OCI-LY1 (cell line): ENCODE data around the gene PPEF1.

Source experiments
- H2AFZ ChIP-seq: fragments of 200-600 bp; sonication (generic), shearing (Covaris generic); 2 replicates; pipeline ENCODE4 v1.6.0; 2014; ENCODE audit warnings: antibody characterized with exemption, mild to moderate bottlenecking, low read length
- H3F3A ChIP-seq: fragments of 200-600 bp; sonication (generic), shearing (Covaris generic); 2 replicates; pipeline ENCODE4 v1.6.0; 2014; ENCODE audit warnings: mild to moderate bottlenecking, antibody characterized with exemption, low read length, moderate library complexity; ENCODE audit not compliant: insufficient read depth
- H3K27ac ChIP-seq: fragments of 200-600 bp; sonication (generic); 2 replicates; pipeline ENCODE4 v1.5.1; 2014; ENCODE audit warnings: low read length, mixed run types, mild to moderate bottlenecking, low read depth; ENCODE audit not compliant: poor library complexity, severe bottlenecking
- H3K27me3 ChIP-seq: fragments of 200-600 bp; sonication (generic); 2 replicates; pipeline ENCODE4 v1.6.0; 2014; ENCODE audit warnings: antibody characterized with exemption, mild to moderate bottlenecking, low read length, moderate library complexity; ENCODE audit not compliant: insufficient read depth
- H3K36me3 ChIP-seq: fragments of 200-600 bp; sonication (generic); 2 replicates; pipeline ENCODE4 v1.6.1; 2014; ENCODE audit warnings: mild to moderate bottlenecking, antibody characterized with exemption, low read length, moderate library complexity, mixed read lengths; ENCODE audit not compliant: insufficient read depth
- H3K4me1 ChIP-seq: fragments of 200-600 bp; sonication (generic); 2 replicates; pipeline ENCODE4 v1.5.1; 2014; ENCODE audit warnings: mild to moderate bottlenecking, low read length, moderate library complexity; ENCODE audit not compliant: insufficient read depth, severe bottlenecking
- H3K4me2 ChIP-seq: fragments of 200-600 bp; sonication (generic), shearing (Covaris generic); 2 replicates; pipeline ENCODE4 v1.6.1; 2014; ENCODE audit warnings: low read length
- H3K4me3 ChIP-seq: fragments of 200-600 bp; sonication (generic); 2 replicates; pipeline ENCODE4 v1.5.1; 2014; ENCODE audit warnings: low read length, low read depth, mild to moderate bottlenecking, mixed read lengths; ENCODE audit not compliant: poor library complexity, severe bottlenecking
- H3K79me2 ChIP-seq: fragments of 200-600 bp; shearing (Covaris generic); 2 replicates; pipeline ENCODE4 v1.6.1; 2016; ENCODE audit warnings: mixed run types, low read length, mixed read lengths; ENCODE audit not compliant: insufficient read depth
- H3K9ac ChIP-seq: fragments of 200-600 bp; sonication (generic), shearing (Covaris generic); 2 replicates; pipeline ENCODE4 v1.6.1; 2014; ENCODE audit warnings: mild to moderate bottlenecking, low read length, mixed read lengths
- H3K9me2 ChIP-seq: fragments of 200-600 bp; sonication (generic), shearing (Covaris generic); 2 replicates; pipeline ENCODE4 v1.6.1; 2014; ENCODE audit warnings: low read depth, mild to moderate bottlenecking, low read length, mixed read lengths
- H3K9me3 ChIP-seq: fragments of 200-600 bp; shearing (Covaris generic); 2 replicates; pipeline ENCODE4 v1.6.1; 2014; ENCODE audit warnings: low read length, mixed read lengths
- H4K20me1 ChIP-seq: fragments of 200-600 bp; sonication (generic), shearing (Covaris generic); 2 replicates; pipeline ENCODE4 v1.6.0; 2016; ENCODE audit warnings: mild to moderate bottlenecking, low read length; ENCODE audit not compliant: insufficient read depth
- CTCF ChIP-seq: fragments of 200-600 bp; sonication (generic), shearing (Covaris generic); IDR thresholded peaks from 2 replicates; pipeline ENCODE4 v1.5.1; 2017; ENCODE audit warnings: mild to moderate bottlenecking, antibody characterized with exemption, low read length, moderate library complexity, mixed read lengths
- EZH2 ChIP-seq: fragments of 200-600 bp; sonication (generic), shearing (Covaris generic); IDR thresholded peaks from 2 replicates; pipeline ENCODE4 v1.8.0; 2017; ENCODE audit warnings: borderline replicate concordance, mixed run types, mild to moderate bottlenecking, antibody characterized with exemption, low read length, moderate library complexity, mixed read lengths

The PPEF1 gene

GRCh38 chrX:18666614-18667013 is 40.8 kb upstream of the PPEF1 start:
- H3K9ac ChIP-seq: no peak overlapping the region
- H3K79me2 ChIP-seq: no peaks in the 10 kb centered on the region
- H3K9me2 ChIP-seq: no peaks in the 10 kb centered on the region
- H3K4me2 ChIP-seq: no peak overlapping the region
- H3K4me3 ChIP-seq: no peak overlapping the region
- H3K4me1 ChIP-seq: no peaks in the 10 kb centered on the region
- no peaks in the 10 kb centered on the region for H3K36me3 ChIP-seq
- H4K20me1 ChIP-seq: no peaks in the 10 kb centered on the region
- H3K27me3 ChIP-seq: no peaks in the 10 kb centered on the region
- no peaks in the 10 kb centered on the region for H3F3A ChIP-seq
- no peaks in the 10 kb centered on the region for H3K9me3 ChIP-seq
- no peak overlapping the region for H3K27ac ChIP-seq
- no peak for TF ChIP-seq CTCF
- TF ChIP-seq EZH2: no peak
- no peak overlapping the region for H2AFZ ChIP-seq

DNA sequence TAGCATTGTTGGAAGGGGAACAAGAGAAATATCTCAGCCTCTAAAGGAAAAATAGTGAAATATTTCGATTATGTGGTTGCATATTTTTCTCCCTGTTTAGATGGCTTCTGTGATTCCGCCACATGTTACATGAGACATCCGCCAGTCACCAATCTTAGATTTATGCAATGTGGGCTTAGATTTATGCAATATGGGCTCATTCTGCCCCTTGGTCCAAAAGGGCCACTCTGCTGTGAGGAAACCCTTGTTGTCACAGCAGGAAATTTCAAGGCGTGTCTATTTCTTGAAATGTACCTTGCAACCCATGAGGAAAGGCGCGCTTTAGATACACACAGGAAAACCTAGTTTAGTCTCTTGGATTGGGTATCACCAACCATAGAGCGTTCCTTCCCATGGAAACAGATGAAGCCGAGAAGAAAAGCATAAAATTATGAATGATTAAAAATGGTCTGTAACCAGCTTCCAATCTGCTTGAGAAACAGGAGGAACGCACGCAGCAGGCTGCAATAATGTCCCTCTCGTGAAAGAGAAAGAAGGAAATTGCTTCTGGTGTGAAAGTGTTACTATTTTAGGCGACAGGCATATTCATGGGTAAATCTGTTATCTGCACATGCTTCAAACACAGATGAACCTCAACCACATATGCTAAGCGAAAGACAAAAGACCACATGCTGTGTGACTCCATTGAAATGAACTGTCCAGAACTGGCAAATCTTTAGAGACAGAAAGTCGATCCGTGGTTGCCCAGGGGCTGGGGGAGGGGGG is 39.2 kb upstream of the PPEF1 start:
- Histone ChIP-seq H3K4me2 (no peak overlapping the region), H2AFZ (no peak overlapping the region)

GRCh38 chrX:18672008-18672407 is 35.4 kb upstream of the PPEF1 start, which contains the start of gene RS1:
TSS of gene RS1 (minus strand) at chrX:18672108. CDS start at chrX:18672068, 40 bp downstream.
- TF ChIP-seq EZH2 (no peak), CTCF (no peak)
- no peaks in the 10 kb centered on the region for H4K20me1 ChIP-seq
- no peak within 1 kb of the TSS for H3K27ac ChIP-seq
- H3K4me3 ChIP-seq: no peak within 1 kb of the TSS
- no peaks in the 10 kb centered on the region for H3K79me2 ChIP-seq
- H3K27me3 ChIP-seq: no peaks in the 10 kb centered on the region
- no peaks in the 10 kb centered on the region for H3K36me3 ChIP-seq
- no peaks in the 10 kb centered on the region for H3K9me2 ChIP-seq
- H3K9ac ChIP-seq: no peak within 1 kb of the TSS
- H2AFZ ChIP-seq: no peak within 1 kb of the TSS
- no peak within 1 kb of the TSS for H3K4me2 ChIP-seq
- H3F3A ChIP-seq: no peaks in the 10 kb centered on the region
- no peaks in the 10 kb centered on the region for H3K9me3 ChIP-seq
- H3K4me1 ChIP-seq: peaks cover 18% of the 10 kb centered on the region

More for the DNA sequence above, 39.2 kb upstream of the PPEF1 start:
- Histone ChIP-seq H4K20me1 (no peaks in the 10 kb centered on the region), H3K4me1 (no peaks in the 10 kb centered on the region), H3K4me3 (no peak overlapping the region), H3K36me3 (no peaks in the 10 kb centered on the region), H3K79me2 (no peaks in the 10 kb centered on the region), H3K27me3 (no peaks in the 10 kb centered on the region), H3K27ac (no peak overlapping the region), H3K9me3 (no peaks in the 10 kb centered on the region), H3K9me2 (no peaks in the 10 kb centered on the region), H3F3A (no peaks in the 10 kb centered on the region), H3K9ac (no peak overlapping the region)
- no peak for TF ChIP-seq EZH2
- TF ChIP-seq CTCF: no peak
